OCI-LY3 (cell line): ENCODE data around the gene TRIM39.

Experiments
- H2AFZ ChIP-seq: fragments of 200-600, 300-600 bp; shearing (Covaris generic); 2 replicates; pipeline ENCODE4 v1.6.0; 2014; ENCODE audit warnings: antibody characterized with exemption, low read depth, low read length
- H3K27ac ChIP-seq: fragments of 200-600, 300-600 bp; sonication (generic); 2 replicates; pipeline ENCODE4 v1.5.1; 2014; ENCODE audit warnings: mild to moderate bottlenecking, low read length, moderate library complexity, mixed read lengths
- H3K27me3 ChIP-seq: fragments of 200-600, 300-600 bp; sonication (generic); 2 replicates; pipeline ENCODE4 v1.6.1; 2014; ENCODE audit warnings: low read depth, low read length, mixed read lengths
- H3K36me3 ChIP-seq: fragments of 200-600, 300-600 bp; sonication (generic); replicated peaks from 2 replicates; pipeline ENCODE3; 2014; ENCODE audit warnings: low read depth, low read length, mixed read lengths
- H3K4me1 ChIP-seq: fragments of 300-600, 200-600 bp; sonication (generic); 2 replicates; pipeline ENCODE4 v1.6.1; 2014; ENCODE audit warnings: low read length, mixed read lengths
- H3K4me2 ChIP-seq: fragments of 200-600, 300-600 bp; sonication (generic); 2 replicates; pipeline ENCODE4 v1.6.1; 2014; ENCODE audit warnings: low read length, mixed read lengths
- H3K4me3 ChIP-seq: fragments of 300-600, 200-600 bp; sonication (generic); 2 replicates; pipeline ENCODE4 v1.5.1; 2014; ENCODE audit warnings: antibody characterized with exemption, mild to moderate bottlenecking, low read length, moderate library complexity
- H3K79me2 ChIP-seq: fragments of 300-600, 200-600 bp; shearing (Covaris generic); 2 replicates; pipeline ENCODE4 v1.6.1; 2014; ENCODE audit warnings: mild to moderate bottlenecking, low read length, mixed read lengths
- H3K9ac ChIP-seq: fragments of 300-600, 200-600 bp; shearing (Covaris generic); 2 replicates; pipeline ENCODE4 v1.6.0; 2014; ENCODE audit warnings: mild to moderate bottlenecking, low read length, moderate library complexity
- H3K9me3 ChIP-seq: fragments of 200-600, 300-600 bp; shearing (Covaris generic); 2 replicates; pipeline ENCODE4 v1.6.1; 2014; ENCODE audit warnings: low read length, mixed read lengths; ENCODE audit not compliant: insufficient read depth
- H4K20me1 ChIP-seq: fragments of 200-600, 300-600 bp; sonication (generic); 2 replicates; pipeline ENCODE4 v1.6.1; 2016; ENCODE audit warnings: low read length, mixed read lengths; ENCODE audit not compliant: insufficient read depth
- EZH2phosphoT487 ChIP-seq: fragments of 200-600 bp; shearing (Covaris generic); IDR thresholded peaks from 2 replicates; pipeline ENCODE4 v1.6.1; 2018; ENCODE audit warnings: antibody characterized with exemption, mixed run types, low read depth
- TF ChIP-seq, protein P1 (sequence below): fragments of 200-600, 300-600 bp; sonication (generic); IDR thresholded peaks from 2 replicates; pipeline ENCODE4 v1.5.1; 2014; ENCODE audit warnings: antibody characterized with exemption, low read length, low read depth

Gene TRIM39

DNA sequence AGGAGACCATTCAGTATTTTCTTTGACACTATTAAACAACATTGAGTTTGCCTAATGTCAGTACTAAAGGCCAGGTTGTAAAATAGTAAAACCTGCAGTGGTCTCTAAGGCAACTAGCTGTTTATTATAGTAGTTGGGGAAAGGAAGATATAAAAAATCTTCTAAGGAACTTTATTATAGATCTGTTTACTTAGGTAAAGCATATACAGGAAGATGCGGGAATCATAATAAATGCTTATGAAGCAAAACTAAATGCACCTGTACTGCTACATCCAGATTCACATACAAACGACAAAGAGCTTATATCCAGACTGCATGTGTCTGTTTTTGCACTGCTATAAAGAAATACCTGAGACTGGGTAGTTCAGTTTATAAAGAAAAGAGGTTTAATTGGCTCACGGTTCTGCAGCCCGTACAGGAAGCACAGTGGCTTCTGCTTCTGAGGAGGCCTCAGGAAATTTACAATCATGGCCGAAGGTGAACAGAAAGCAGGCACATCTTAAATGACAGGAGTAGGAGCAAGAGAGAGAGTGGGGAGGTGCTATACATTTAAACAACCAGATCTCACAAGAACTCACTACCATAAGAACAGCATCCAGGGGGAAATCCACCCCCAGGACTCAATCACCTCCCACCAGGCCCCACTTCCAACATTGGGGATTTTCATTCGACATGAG, 8.7 kb upstream of the TRIM39 start:
- Histone ChIP-seq H3K27ac (no peak overlapping the region), H3K27me3 (no peaks in the 10 kb centered on the region), H3K36me3 (peaks cover 18% of the 10 kb centered on the region), H3K4me3 (no peak overlapping the region), H2AFZ (no peak overlapping the region), H3K79me2 (peaks cover 98% of the 10 kb centered on the region), H3K4me1 (peaks cover 2% of the 10 kb centered on the region), H3K4me2 (no peak overlapping the region), H3K9me3 (no peaks in the 10 kb centered on the region), H3K9ac (no peak overlapping the region), H4K20me1 (peaks cover 33% of the 10 kb centered on the region)
- no peak for TF ChIP-seq EZH2phosphoT487
- TF ChIP-seq, protein P1, sequence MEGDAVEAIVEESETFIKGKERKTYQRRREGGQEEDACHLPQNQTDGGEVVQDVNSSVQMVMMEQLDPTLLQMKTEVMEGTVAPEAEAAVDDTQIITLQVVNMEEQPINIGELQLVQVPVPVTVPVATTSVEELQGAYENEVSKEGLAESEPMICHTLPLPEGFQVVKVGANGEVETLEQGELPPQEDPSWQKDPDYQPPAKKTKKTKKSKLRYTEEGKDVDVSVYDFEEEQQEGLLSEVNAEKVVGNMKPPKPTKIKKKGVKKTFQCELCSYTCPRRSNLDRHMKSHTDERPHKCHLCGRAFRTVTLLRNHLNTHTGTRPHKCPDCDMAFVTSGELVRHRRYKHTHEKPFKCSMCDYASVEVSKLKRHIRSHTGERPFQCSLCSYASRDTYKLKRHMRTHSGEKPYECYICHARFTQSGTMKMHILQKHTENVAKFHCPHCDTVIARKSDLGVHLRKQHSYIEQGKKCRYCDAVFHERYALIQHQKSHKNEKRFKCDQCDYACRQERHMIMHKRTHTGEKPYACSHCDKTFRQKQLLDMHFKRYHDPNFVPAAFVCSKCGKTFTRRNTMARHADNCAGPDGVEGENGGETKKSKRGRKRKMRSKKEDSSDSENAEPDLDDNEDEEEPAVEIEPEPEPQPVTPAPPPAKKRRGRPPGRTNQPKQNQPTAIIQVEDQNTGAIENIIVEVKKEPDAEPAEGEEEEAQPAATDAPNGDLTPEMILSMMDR: no peak

DNA sequence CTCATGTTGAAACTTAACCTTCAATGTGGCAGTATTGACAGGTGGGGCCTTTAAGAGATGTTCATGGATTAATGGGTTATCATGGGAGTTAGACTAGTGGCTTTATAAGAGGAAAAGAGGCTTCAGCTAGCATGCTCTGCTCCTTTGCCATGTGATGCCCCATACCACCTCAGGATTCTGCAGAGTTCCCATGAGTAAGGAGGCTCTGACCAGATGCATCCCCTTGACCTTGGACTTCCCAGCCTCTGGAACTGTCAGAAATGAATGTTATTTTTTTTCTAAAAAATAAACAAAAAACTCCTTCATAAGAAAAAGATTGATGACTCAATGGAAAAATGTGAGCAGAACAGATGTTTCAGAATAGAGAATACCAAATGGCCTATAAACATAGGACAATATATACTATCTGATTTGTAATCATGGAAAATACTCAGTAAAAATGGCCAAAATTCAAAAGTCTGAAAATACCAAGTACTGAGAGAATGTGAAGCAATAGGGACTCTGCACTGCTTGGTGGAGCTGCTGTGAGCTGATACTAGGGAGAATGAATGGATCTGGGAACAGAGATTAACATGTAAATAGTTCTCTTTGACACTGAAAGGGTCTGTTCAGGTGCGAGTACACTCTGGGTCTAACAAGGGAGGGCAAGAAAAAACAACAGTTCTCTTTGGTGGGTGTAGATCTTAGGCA, 7.4 kb upstream of the TRIM39 start:
- Histone ChIP-seq H3K36me3 (peaks cover 17% of the 10 kb centered on the region), H4K20me1 (peaks cover 36% of the 10 kb centered on the region), H3K4me3 (no peak overlapping the region)

DNA sequence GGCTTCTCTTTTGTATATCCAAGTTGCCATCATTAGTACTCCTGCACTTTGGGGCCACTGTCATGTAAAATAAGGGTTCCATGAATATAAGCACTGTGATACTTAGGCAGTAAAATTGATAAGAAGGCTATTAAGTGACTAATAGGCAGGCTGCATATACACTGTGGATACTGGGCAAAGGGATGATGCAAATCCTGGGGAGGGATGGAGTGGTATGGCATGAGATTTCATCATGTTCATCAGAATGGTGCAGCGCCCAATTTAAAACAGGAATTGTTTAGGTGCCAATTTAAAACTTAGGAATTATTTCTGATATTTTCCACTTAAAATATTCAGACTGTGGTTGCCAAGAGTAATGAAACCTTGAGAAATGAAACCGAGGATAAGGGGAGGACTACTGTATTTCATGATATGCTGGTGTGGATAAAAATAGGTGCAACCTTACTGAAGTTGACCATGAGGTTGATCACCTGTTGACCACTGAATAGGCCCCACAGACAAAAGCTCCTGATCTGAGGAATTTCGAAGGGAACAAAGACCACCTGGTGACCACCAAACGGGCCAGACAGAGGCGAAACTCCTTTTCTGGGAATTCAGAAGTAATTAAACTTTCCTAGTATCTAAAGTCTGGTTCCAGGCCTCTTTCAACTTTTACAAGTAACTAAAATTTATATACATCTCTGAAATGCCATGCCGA, 4.9 kb upstream of the TRIM39 start:
- Histone ChIP-seq H2AFZ (no peak overlapping the region), H4K20me1 (peaks cover 28% of the 10 kb centered on the region), H3K79me2 (peaks cover 97% of the 10 kb centered on the region), H3K9me3 (no peaks in the 10 kb centered on the region), H3K27me3 (no peaks in the 10 kb centered on the region), H3K4me2 (no peak overlapping the region), H3K36me3 (peaks cover 9% of the 10 kb centered on the region), H3K9ac (no peak overlapping the region), H3K4me1 (peaks cover 20% of the 10 kb centered on the region), H3K4me3 (no peak overlapping the region), H3K27ac (no peak overlapping the region)
- TF ChIP-seq, protein P1: no peak
- TF ChIP-seq EZH2phosphoT487: no peak

More for the DNA sequence above, 7.4 kb upstream of the TRIM39 start:
- Histone ChIP-seq H3K4me2 (no peak overlapping the region), H3K9ac (no peak overlapping the region), H3K27me3 (no peaks in the 10 kb centered on the region), H2AFZ (no peak overlapping the region), H3K27ac (no peak overlapping the region), H3K4me1 (peaks cover 12% of the 10 kb centered on the region), H3K79me2 (peaks cover 99% of the 10 kb centered on the region), H3K9me3 (no peaks in the 10 kb centered on the region)
- TF ChIP-seq EZH2phosphoT487: no peak
- TF ChIP-seq, protein P1: no peak
